SU-DHL-6 (cell line): Measurements from ENCODE around the gene DOCK10.

Experiments used
- H2AFZ ChIP-seq: fragments of 200-600 bp; sonication (generic); 2 replicates; pipeline ENCODE4 v1.6.1; 2014; ENCODE audit warnings: low read depth, mild to moderate bottlenecking, moderate library complexity, mixed read lengths, antibody characterized with exemption, low read length; ENCODE audit not compliant: severe bottlenecking
- H3F3A ChIP-seq: fragments of 200-600 bp; shearing (Covaris generic); 2 replicates; pipeline ENCODE4 v1.6.0; 2016; ENCODE audit warnings: antibody characterized with exemption, mild to moderate bottlenecking; ENCODE audit not compliant: insufficient read depth
- H3K27ac ChIP-seq: fragments of 200-600 bp; sonication (generic); 2 replicates; pipeline ENCODE4 v1.5.1; 2016; ENCODE audit warnings: low read depth, mild to moderate bottlenecking, low read length, moderate library complexity, mixed read lengths
- H3K27me3 ChIP-seq: fragments of 200-600 bp; sonication (generic), shearing (Covaris generic); 2 replicates; pipeline ENCODE4 v1.6.0; 2014; ENCODE audit warnings: mild to moderate bottlenecking, low read length
- H3K36me3 ChIP-seq: fragments of 200-600 bp; sonication (generic); 2 replicates; pipeline ENCODE4 v1.6.1; 2014; ENCODE audit warnings: mild to moderate bottlenecking, low read length, mixed read lengths
- H3K4me2 ChIP-seq: fragments of 300-600, 200-600 bp; shearing (Covaris generic), sonication (generic); 2 replicates; pipeline ENCODE4 v1.6.0; 2014; ENCODE audit warnings: low read length, low read depth, mild to moderate bottlenecking; ENCODE audit not compliant: poor library complexity, severe bottlenecking
- H3K4me3 ChIP-seq: fragments of 200-600 bp; sonication (generic); 2 replicates; pipeline ENCODE4 v1.5.1; 2014; ENCODE audit warnings: antibody characterized with exemption, low read length, mild to moderate bottlenecking, mixed read lengths; ENCODE audit not compliant: insufficient read depth, poor library complexity, severe bottlenecking
- H3K79me2 ChIP-seq: fragments of 200-600 bp; sonication (generic); 2 replicates; pipeline ENCODE4 v1.6.1; 2014; ENCODE audit warnings: mild to moderate bottlenecking, low read length, moderate library complexity; ENCODE audit not compliant: insufficient read depth
- H3K9ac ChIP-seq: fragments of 200-600 bp; sonication (generic); 2 replicates; pipeline ENCODE4 v1.7.0; 2014; ENCODE audit warnings: mild to moderate bottlenecking, low read length
- H3K9me2 ChIP-seq: fragments of 200-600 bp; sonication (generic); replicated peaks from 2 replicates; pipeline ENCODE4 v1.6.1; 2014; ENCODE audit warnings: low read length; ENCODE audit not compliant: insufficient read depth
- H3K9me3 ChIP-seq: fragments of 200-600 bp; sonication (generic); 2 replicates; pipeline ENCODE4 v1.6.1; 2014; ENCODE audit warnings: low read length, mixed read lengths; ENCODE audit not compliant: insufficient read depth
- H4K20me1 ChIP-seq: fragments of 200-600 bp; sonication (generic); 2 replicates; pipeline ENCODE4 v1.6.1; 2014; ENCODE audit warnings: low read depth, mild to moderate bottlenecking, antibody characterized with exemption, low read length, moderate library complexity, mixed read lengths
- EZH2phosphoT487 ChIP-seq: fragments of 200-600 bp; sonication (generic), shearing (Covaris generic); conservative IDR thresholded peaks from 2 replicates; pipeline ENCODE4 v1.6.1; 2018; ENCODE audit warnings: mild to moderate bottlenecking, antibody characterized with exemption, low read length, moderate library complexity, mixed read lengths
- TF ChIP-seq, protein P1 (sequence below): fragments of 200-600 bp; sonication (generic); IDR thresholded peaks from one replicate; pipeline ENCODE4 v1.5.1; 2017; ENCODE audit warnings: antibody characterized with exemption, mild to moderate bottlenecking, low read length, moderate library complexity; ENCODE audit not compliant: insufficient read depth, poor library complexity, severe bottlenecking

DOCK10 gene

DNA sequence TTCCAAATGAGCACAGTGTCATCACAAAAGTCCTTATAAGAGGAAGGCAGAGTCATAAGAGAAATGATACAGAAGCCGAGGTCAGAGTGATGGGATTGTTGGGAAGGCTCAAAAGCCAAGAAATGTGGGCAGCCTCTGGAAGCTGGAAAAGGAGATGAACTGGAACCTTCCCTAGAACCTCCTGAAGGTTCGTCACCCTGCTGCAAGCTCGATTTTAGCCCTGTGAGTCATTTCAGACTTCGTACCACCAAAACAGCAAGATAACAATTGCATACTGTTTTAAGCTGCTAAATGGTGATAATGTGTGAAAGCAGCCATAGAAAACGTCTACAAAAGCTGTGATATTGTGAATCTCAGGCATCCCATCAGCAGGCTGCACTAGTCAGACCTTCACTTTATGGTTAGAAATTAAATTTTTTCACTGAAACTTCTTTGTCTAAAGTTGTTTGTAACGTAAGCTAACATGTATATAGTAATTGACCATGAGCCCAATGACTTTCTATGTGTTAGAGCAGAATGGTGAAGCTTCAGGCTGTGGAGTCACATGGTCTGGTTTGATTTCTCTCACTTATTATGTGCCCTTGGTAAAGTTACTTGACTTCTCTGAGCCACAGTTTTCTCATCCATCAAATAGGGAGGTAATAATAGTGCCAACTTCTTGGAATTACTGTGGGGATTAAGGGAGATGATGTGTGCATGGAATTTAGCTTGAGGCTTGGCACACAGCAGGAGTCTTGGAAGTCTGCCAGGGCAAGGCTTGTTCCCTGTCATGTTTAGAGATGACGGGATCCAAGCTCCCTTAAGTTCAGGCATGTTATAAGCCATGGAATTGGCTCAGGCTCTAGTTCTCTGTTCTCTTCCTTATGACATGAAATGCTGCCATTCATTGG is 194.1 kb downstream of the DOCK10 start:
- no peak overlapping the region for H3K9ac ChIP-seq
- H2AFZ ChIP-seq: no peak overlapping the region
- H4K20me1 ChIP-seq: no peaks in the 10 kb centered on the region
- no peak overlapping the region for H3K4me2 ChIP-seq
- H3K4me3 ChIP-seq: no peak overlapping the region
- no peaks in the 10 kb centered on the region for H3K36me3 ChIP-seq
- H3F3A ChIP-seq: no peaks in the 10 kb centered on the region
- H3K79me2 ChIP-seq: no peaks in the 10 kb centered on the region
- TF ChIP-seq EZH2phosphoT487: no peak
- TF ChIP-seq, protein P1, sequence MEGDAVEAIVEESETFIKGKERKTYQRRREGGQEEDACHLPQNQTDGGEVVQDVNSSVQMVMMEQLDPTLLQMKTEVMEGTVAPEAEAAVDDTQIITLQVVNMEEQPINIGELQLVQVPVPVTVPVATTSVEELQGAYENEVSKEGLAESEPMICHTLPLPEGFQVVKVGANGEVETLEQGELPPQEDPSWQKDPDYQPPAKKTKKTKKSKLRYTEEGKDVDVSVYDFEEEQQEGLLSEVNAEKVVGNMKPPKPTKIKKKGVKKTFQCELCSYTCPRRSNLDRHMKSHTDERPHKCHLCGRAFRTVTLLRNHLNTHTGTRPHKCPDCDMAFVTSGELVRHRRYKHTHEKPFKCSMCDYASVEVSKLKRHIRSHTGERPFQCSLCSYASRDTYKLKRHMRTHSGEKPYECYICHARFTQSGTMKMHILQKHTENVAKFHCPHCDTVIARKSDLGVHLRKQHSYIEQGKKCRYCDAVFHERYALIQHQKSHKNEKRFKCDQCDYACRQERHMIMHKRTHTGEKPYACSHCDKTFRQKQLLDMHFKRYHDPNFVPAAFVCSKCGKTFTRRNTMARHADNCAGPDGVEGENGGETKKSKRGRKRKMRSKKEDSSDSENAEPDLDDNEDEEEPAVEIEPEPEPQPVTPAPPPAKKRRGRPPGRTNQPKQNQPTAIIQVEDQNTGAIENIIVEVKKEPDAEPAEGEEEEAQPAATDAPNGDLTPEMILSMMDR: no peak
- H3K9me2 ChIP-seq: no peaks in the 10 kb centered on the region
- no peaks in the 10 kb centered on the region for H3K9me3 ChIP-seq
- no peaks in the 10 kb centered on the region for H3K27me3 ChIP-seq
- no peak overlapping the region for H3K27ac ChIP-seq

DNA sequence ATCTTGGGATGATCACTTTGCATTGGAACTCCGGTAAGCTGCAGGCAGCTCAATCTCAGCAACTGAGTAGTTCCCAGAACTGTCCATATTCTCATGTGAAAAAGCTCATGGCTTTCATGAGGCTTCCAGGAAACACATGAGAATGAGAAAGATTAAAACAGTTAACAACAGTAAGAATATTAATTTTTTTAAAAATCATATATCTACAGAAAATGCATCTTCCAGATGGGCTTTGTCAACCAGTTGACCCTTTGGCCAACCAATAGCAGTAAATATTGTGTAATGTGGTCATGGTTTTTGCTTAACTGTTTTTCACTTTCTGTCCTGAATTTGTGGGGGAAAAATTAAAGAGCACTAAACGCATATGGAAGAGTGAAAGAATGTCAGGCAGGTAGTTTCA is 194.9 kb downstream of the DOCK10 start:
- Histone ChIP-seq H3K27ac (no peak overlapping the region), H3K36me3 (no peaks in the 10 kb centered on the region), H3K27me3 (no peaks in the 10 kb centered on the region), H3K4me3 (no peak overlapping the region), H4K20me1 (no peaks in the 10 kb centered on the region), H3K79me2 (no peaks in the 10 kb centered on the region), H2AFZ (no peak overlapping the region), H3K9ac (no peak overlapping the region), H3K9me3 (no peaks in the 10 kb centered on the region), H3F3A (no peaks in the 10 kb centered on the region), H3K4me2 (no peak overlapping the region), H3K9me2 (no peaks in the 10 kb centered on the region)
- TF ChIP-seq, protein P1: no peak
- no peak for TF ChIP-seq EZH2phosphoT487

DNA sequence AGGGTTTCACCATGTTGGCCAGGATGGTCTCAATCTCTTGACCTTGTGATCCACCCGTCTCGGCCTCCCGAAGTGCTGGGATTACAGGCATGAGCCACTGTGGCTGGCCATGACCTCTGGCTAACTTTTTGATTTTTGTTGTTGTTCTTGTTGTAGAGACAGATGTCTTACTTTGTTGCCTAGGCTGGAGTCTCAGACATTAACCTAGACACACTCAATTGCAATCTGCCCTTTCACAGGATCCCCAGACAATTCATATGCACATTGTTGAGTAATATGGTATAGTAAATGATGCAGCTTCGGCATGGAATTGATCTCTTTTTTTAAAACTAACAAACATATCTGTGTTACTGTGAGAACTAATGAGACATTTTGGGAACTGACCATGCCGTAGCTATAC is 195.6 kb downstream of the DOCK10 start:
- Histone ChIP-seq H3K79me2 (no peaks in the 10 kb centered on the region), H3K36me3 (no peaks in the 10 kb centered on the region), H2AFZ (no peak overlapping the region), H3K4me2 (no peak overlapping the region), H3K9me2 (no peaks in the 10 kb centered on the region), H3K4me3 (no peak overlapping the region), H3K9me3 (no peaks in the 10 kb centered on the region), H4K20me1 (no peaks in the 10 kb centered on the region), H3K27me3 (no peaks in the 10 kb centered on the region), H3F3A (no peaks in the 10 kb centered on the region), H3K9ac (no peak overlapping the region), H3K27ac (no peak overlapping the region)
- TF ChIP-seq, protein P1: no peak
- TF ChIP-seq EZH2phosphoT487: no peak
